ENCODE results near the gene SYAP1. TPM values are rescaled to one million over a fixed set of nuclear protein-coding genes. Genes with fewer than 3 reads are reported as not detected.

The SYAP1 gene
- total and polyA plus RNA-seq, 9 of the 15 experiments (the other 6 are each of a cell fraction or from before 2014, with no cell fraction given), result 5.7 to 35.3 (median 27.6) TPM

DNA sequence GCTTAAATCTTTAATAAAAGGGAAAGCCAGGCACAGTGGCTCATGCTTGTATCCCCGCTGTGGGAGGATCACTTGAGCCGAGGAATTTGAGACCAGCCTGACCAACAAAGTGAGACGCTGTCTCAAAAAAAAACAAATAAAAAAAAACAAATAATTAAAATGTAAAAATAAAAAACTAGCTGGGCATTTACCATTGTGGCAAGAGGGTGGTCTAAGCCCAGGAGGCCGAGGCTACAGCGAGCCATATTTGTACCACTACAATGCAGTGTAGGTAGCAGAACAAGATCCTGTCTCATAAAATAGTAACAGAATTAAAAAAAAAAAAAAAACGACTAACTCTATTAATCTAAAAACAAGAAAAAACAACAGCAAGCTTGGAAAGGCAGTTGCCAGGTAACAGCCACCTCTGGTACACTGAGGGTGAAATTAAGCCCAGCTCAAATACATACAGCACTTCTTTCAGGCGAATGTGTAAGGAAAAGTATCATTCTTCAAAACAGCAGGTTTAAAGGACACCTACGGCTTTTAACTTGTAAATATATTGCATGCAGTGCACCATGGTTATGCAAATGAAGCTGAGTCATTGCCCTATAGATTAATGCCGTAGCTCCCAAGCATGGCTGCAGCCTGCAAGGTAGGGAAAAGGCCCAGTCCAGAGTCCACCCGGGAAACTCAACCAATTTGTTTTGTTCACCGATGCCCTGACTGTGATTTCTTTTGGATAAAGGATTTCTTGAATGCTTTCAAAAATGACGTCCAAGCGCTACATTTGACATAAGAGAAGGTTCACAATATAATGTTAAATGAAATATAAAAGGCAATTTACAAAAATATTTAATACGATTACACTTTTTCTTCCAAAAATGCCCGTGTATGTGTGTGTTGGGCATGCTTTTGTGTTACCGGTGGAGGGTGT lies 52.3 kb downstream of the SYAP1 start (continued):
- TF ChIP-seq NFIX (CRISPR knock-in tag; IDR thresholded peaks at IDR 0.05; ENCODE audit: low read depth) (no peak), ZNF431 (CRISPR knock-in tag; IDR thresholded peaks at IDR 0.05) (no peak), FOXK1 (CRISPR knock-in tag; IDR thresholded peaks at IDR 0.05; ENCODE audit: borderline replicate concordance) (no peak), GTF2E2 (tag; IDR thresholded peaks at IDR 0.05) (peak; percentile 100), E2F3 (CRISPR knock-in tag; IDR thresholded peaks at IDR 0.05) (no peak), NRF1 (conservative IDR thresholded peaks at IDR 0.05 in 1 of 2, IDR thresholded peaks at IDR 0.05 in 1 of 2) (no peak), ZFP30 (CRISPR knock-in tag; IDR thresholded peaks at IDR 0.05; ENCODE audit: borderline replicate concordance) (peak; percentile 35; the same call in 1 of the 2 replicates), NR2F6 (CRISPR knock-in tag; IDR thresholded peaks at IDR 0.05) (no peak), ZNF436 (CRISPR knock-in tag; IDR thresholded peaks at IDR 0.05) (peak; percentile 87), HMG20B (CRISPR knock-in tag; IDR thresholded peaks at IDR 0.05) (peak; percentile 67; the same call in 1 of the 2 replicates), SRSF3 (IDR thresholded peaks at IDR 0.05; ENCODE audit: insufficient read depth, low read length) (no peak), TRIM24 (IDR thresholded peaks at IDR 0.05) (peak; percentile 25 to 46; a peak in 2 of 4 replicates), HMG20A (CRISPR knock-in tag; conservative IDR thresholded peaks at IDR 0.05) (no peak), ZNF785 (CRISPR knock-in tag; IDR thresholded peaks at IDR 0.05) (no peak), EP300 (IDR thresholded peaks at IDR 0.05; ENCODE audit: low read length) (no peak; the same call in 1 of the 2 replicates), RNF2 (IDR thresholded peaks at IDR 0.05) (peak; percentile 98), L3MBTL2 (IDR thresholded peaks at IDR 0.05) (peak; percentile 22; the same call in 1 of the 2 replicates), PCBP1 (IDR thresholded peaks at IDR 0.05; ENCODE audit: low read depth, low read length, poor library complexity, severe bottlenecking) (no peak), PTTG1 (tag; IDR thresholded peaks at IDR 0.05; ENCODE audit: low read depth) (no peak), MTA3 (IDR thresholded peaks at IDR 0.05; ENCODE audit: borderline replicate concordance) (peak; percentile 95; the same call in 1 of the 2 replicates), HDAC3 (IDR thresholded peaks at IDR 0.05; ENCODE audit: borderline replicate concordance, partially characterized antibody) (peak; percentile 66), POLR2AphosphoS5 (IDR thresholded peaks at IDR 0.05; ENCODE audit: control insufficient read depth, insufficient read depth, low read depth, low read length) (peak; percentile 100), BACH1 (tag; IDR thresholded peaks at IDR 0.05) (no peak), MAFK (IDR thresholded peaks at IDR 0.05; ENCODE audit: low read length) (peak; percentile 82)
- TF ChIP-seq, protein P1, sequence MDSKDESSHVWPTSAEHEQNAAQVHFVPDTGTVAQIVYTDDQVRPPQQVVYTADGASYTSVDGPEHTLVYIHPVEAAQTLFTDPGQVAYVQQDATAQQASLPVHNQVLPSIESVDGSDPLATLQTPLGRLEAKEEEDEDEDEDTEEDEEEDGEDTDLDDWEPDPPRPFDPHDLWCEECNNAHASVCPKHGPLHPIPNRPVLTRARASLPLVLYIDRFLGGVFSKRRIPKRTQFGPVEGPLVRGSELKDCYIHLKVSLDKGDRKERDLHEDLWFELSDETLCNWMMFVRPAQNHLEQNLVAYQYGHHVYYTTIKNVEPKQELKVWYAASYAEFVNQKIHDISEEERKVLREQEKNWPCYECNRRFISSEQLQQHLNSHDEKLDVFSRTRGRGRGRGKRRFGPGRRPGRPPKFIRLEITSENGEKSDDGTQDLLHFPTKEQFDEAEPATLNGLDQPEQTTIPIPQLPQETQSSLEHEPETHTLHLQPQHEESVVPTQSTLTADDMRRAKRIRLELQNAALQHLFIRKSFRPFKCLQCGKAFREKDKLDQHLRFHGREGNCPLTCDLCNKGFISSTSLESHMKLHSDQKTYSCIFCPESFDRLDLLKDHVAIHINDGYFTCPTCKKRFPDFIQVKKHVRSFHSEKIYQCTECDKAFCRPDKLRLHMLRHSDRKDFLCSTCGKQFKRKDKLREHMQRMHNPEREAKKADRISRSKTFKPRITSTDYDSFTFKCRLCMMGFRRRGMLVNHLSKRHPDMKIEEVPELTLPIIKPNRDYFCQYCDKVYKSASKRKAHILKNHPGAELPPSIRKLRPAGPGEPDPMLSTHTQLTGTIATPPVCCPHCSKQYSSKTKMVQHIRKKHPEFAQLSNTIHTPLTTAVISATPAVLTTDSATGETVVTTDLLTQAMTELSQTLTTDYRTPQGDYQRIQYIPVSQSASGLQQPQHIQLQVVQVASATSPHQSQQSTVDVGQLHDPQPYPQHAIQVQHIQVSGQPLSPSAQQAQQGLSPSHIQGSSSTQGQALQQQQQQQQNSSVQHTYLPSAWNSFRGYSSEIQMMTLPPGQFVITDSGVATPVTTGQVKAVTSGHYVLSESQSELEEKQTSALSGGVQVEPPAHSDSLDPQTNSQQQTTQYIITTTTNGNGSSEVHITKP (IDR thresholded peaks at IDR 0.05; ENCODE audit: partially characterized antibody), result peak; percentile 77

Data from K562 (cell line).